Testis (tissue), 2 donors: ENCODE measurements around the gene ANTKMT.

Source experiments
- CTCF ChIP-seq, 3 experiments: fragments of 450-650 bp in 2 of 3; fragments of 200-600 bp in 1 of 3; sonication (generic) in 1 of 3; IDR thresholded peaks; one replicate each; pipeline ENCODE4 v1.5.1; 2016 to 2019; ENCODE audit warnings: antibody characterized with exemption in 3 of 3, mild to moderate bottlenecking in 2 of 3, moderate library complexity in 1 of 3
- POLR2A ChIP-seq: fragments of 450-650 bp; IDR thresholded peaks from one replicate; pipeline ENCODE4 v1.6.1; 2017; ENCODE audit warnings: antibody characterized with exemption, mild to moderate bottlenecking, moderate library complexity

- TF ChIP-seq CTCF (IDR thresholded peaks at IDR 0.05) (no peak), POLR2A (no peak)
These were observed 15.1 kb downstream of the ANTKMT start for GRCh38 chr16:735982-736453.
